ENCODE results near the gene TUSC2. TPM values are rescaled to one million over a fixed set of nuclear protein-coding genes. Genes with fewer than 3 reads are reported as not detected.

The TUSC2 gene
- total and polyA plus RNA-seq, 2 of the 8 experiments (the other 6 are each of a cell fraction or from before 2014, with no cell fraction given) = 33.3 to 65.4 TPM

- no peak for TF ChIP-seq CHD7 (IDR thresholded peaks at IDR 0.05; ENCODE audit: insufficient replicate concordance, low read length)
- peak; percentile 57 for TF ChIP-seq TAF7 (optimal IDR thresholded peaks at IDR 0.05; ENCODE audit: borderline replicate concordance, low read depth, low read length)
- no peak for TF ChIP-seq EZH2 (IDR thresholded peaks at IDR 0.05; ENCODE audit: low read depth, low read length, severe bottlenecking)
- TF ChIP-seq CTCF (IDR thresholded peaks at IDR 0.05; ENCODE audit: control extremely low read depth in 1 of 3, insufficient read depth in 1 of 3, low read depth in 1 of 3, low read length in 3 of 3) = peak in 2 of 3 experiments; percentile 69 to 71; a peak in 3 of 4 replicates
- TF ChIP-seq EGR1 (IDR thresholded peaks at IDR 0.05; ENCODE audit: borderline replicate concordance, low read depth, low read length) = no peak; the same call in 1 of the 2 replicates
Measured at GRCh38 chr3:50321336-50322114, 6.5 kb downstream of the TUSC2 start (continued).
